RPMI7951 (cell line): ENCODE measurements around the gene SUZ12. TPM values are rescaled to one million over a fixed set of nuclear protein-coding genes. Genes with fewer than 3 reads are reported as not detected.
"Not testable (repeated sequence)": the region's sequence is repeated elsewhere in the genome, so short reads cannot be mapped to it uniquely, and the experiment has no call there.

Source experiments
- DNase-seq: peaks from one replicate; pipeline ENCODE4 v3.0.0-alpha.2; 2012; ENCODE audit warnings: low read depth
- total RNA-seq: library from RNA; depleted of rRNA; stranded (reverse); fragments of >200 nt; shearing (Covaris generic); gene quantifications from 2 replicates; pipeline ENCODE4 v1.2.3, GENCODE V29; 2014; rRNA removed

Gene SUZ12
- total RNA-seq, 1 experiment from 2014 or later: 24.4 TPM

DNA sequence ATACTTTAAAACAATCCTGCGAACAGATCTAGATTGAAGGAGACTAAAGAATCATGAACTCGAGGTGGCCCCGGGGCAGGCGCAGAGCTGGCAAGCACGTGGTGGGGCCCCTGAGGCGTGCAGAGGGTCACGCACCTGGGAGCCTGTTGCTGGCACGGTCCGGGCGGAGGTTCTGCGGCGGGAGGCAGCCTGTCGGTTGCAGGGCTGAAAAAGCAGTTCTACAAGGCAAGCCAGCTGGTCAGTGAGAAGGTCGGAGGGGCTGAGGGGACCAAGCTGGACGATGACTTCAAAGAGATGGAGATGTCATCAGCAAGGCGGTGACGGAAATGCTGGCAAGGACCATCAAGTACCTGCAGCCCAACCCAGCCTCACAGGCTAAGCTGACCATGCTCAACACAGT is 103.4 kb downstream of the SUZ12 start:
- not testable (repeated sequence) for DNase-seq

GRCh38 chr17:32041306-32041875 is 104.6 kb downstream of the SUZ12 start:
- not testable (repeated sequence) for DNase-seq

GRCh38 chr17:32042266-32042665 is 105.5 kb downstream of the SUZ12 start:
- DNase-seq: not testable (repeated sequence)

- not testable (repeated sequence) for DNase-seq
These were observed 108.8 kb downstream of the SUZ12 start for GRCh38 chr17:32045611-32046010.

DNA sequence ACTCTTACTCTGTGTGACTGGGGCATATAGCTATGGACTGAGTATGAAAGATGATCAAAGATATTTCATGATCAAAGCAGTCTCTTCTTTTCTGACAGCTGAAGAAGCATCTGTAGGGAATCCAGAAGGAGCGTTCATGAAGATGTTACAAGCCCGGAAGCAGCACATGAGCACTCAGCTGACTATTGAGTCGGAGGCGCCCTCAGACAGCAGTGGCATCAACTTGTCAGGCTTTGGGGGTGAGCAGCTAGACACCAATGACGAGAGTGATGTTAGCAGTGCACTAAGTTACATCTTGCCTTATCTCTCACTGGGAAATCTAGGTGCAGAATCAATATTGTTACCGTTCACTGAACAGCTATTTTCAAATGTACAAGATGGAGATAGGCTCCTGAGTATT is 110.9 kb downstream of the SUZ12 start:
- not testable (repeated sequence) for DNase-seq

Other genes starting within 250 kb of the SUZ12 start
- 148 and 171 TPM in 2 replicates for gene COPRS, start 77.8 kb upstream of the SUZ12 start, total RNA-seq
- 25.5 and 35.9 TPM in 2 replicates for gene UTP6, start 35.3 kb upstream of the SUZ12 start, total RNA-seq
- gene LRRC37B, start 70.4 kb downstream of the SUZ12 start, total RNA-seq: 4.2 and 12.6 TPM in 2 replicates
- 34.5 and 43.4 TPM in 2 replicates for gene RHOT1, start 205.5 kb downstream of the SUZ12 start, total RNA-seq